HL-60 (cell line): ENCODE data around the gene RDX.

Experiments used
- DNase-seq, 2 experiments: peaks; one replicate each; pipeline ENCODE4 v3.0.0-alpha.2; 2010 to 2020; ENCODE audit warnings: low read depth in 1 of 2, low spot score in 1 of 2
- H3K27ac ChIP-seq: fragments of 250-450 bp; sonication (Bioruptor Pico); replicated peaks from 2 replicates; pipeline ENCODE4 v1.5.1; 2020; ENCODE audit warnings: mild to moderate bottlenecking, moderate library complexity
- H3K27me3 ChIP-seq: fragments of 250-450 bp; sonication (Bioruptor Pico); 2 replicates; pipeline ENCODE4 v1.5.1; 2021; ENCODE audit warnings: mild to moderate bottlenecking, moderate library complexity; ENCODE audit not compliant: insufficient read depth, poor library complexity, severe bottlenecking
- H3K4me3 ChIP-seq: replicated peaks from 2 replicates; pipeline ENCODE4 v1.5.1; 2011; ENCODE audit warnings: mild to moderate bottlenecking, control low read depth, low read length; ENCODE audit not compliant: insufficient read depth
- CTCF ChIP-seq: IDR thresholded peaks from one replicate; pipeline ENCODE4 v1.5.1; 2011; ENCODE audit warnings: low read length, control low read depth, inconsistent platforms; ENCODE audit not compliant: insufficient read depth
- GABPA ChIP-seq: IDR thresholded peaks from 2 replicates; pipeline ENCODE4 v1.6.1; 2012; ENCODE audit warnings: low read depth
- POLR2AphosphoS5 ChIP-seq: IDR thresholded peaks from 2 replicates; pipeline ENCODE4 v1.6.1; 2012; ENCODE audit warnings: low read depth
- REST ChIP-seq: IDR thresholded peaks from 2 replicates; pipeline ENCODE4 v1.6.1; 2012; ENCODE audit warnings: low read depth; ENCODE audit not compliant: insufficient replicate concordance
- SPI1 ChIP-seq: IDR thresholded peaks from 2 replicates; pipeline ENCODE4 v1.6.1; 2012; ENCODE audit warnings: low read depth, mild to moderate bottlenecking, borderline replicate concordance
- long read RNA-seq: library from polyadenylated mRNA; unstranded; transcript quantifications from one replicate; pipeline ENCODE4 v2.0.0, GENCODE V29; 2020

Gene RDX
- long read RNA-seq, full-length matches to known transcripts: 5 of 27 reads
- long read RNA-seq, partial matches to known transcripts: 17 of 27 reads
- long read RNA-seq, other reads (novel, unspliced or antisense): 5 of 27 reads

- DNase-seq: peak; percentile 28 to 60
- H3K27me3 ChIP-seq: no peaks in the 10 kb centered on the region
- H3K4me3 ChIP-seq: peak within 1 kb of the TSS; percentile 86
- H3K27ac ChIP-seq: peak within 1 kb of the TSS; percentile 89
- TF ChIP-seq REST: peak; percentile 50
- TF ChIP-seq POLR2AphosphoS5: no peak
Measured at GRCh38 chr11:110296226-110297075, at the start of gene RDX. RDX (minus strand) TSS chr11:110296614; CDS start chr11:110279692, 16,922 bp downstream.

GRCh38 chr11:110345743-110346142, 49.3 kb upstream of the RDX start:
- Histone ChIP-seq H3K4me3 (no peak overlapping the region), H3K27ac (no peak overlapping the region), H3K27me3 (no peaks in the 10 kb centered on the region)
- TF ChIP-seq REST (no peak), POLR2AphosphoS5 (no peak), CTCF (no peak), GABPA (no peak), SPI1 (no peak)
- no peak for DNase-seq

GRCh38 chr11:110340436-110340835, 44.0 kb upstream of the RDX start:
- no peak for DNase-seq
- no peak overlapping the region for H3K4me3 ChIP-seq
- H3K27ac ChIP-seq: no peak overlapping the region
- no peak for TF ChIP-seq GABPA
- no peak for TF ChIP-seq REST
- H3K27me3 ChIP-seq: no peaks in the 10 kb centered on the region

GRCh38 chr11:110339456-110340250, 43.2 kb upstream of the RDX start:
- no peak overlapping the region for H3K4me3 ChIP-seq
- TF ChIP-seq POLR2AphosphoS5 (no peak), GABPA (no peak), SPI1 (no peak), CTCF (no peak), REST (no peak)
- no peaks in the 10 kb centered on the region for H3K27me3 ChIP-seq
- no peak for DNase-seq
- no peak overlapping the region for H3K27ac ChIP-seq
